Mesenchymal stem cell (in vitro differentiated cells and primary cell): ENCODE measurements around the gene PSME1.

Experiments
- DNase-seq: peaks from one replicate; pipeline ENCODE4 v3.0.0-alpha.2; 2013
- H2AFZ ChIP-seq: one replicate; pipeline ENCODE4 v1.6.1; 2013; ENCODE audit warnings: low read depth, mild to moderate bottlenecking, control low read depth, inconsistent platforms, low read length, moderate library complexity
- H2AK5ac ChIP-seq: 2 replicates; pipeline ENCODE4 v1.6.1; 2013; ENCODE audit warnings: low read length, moderate library complexity, mild to moderate bottlenecking, inconsistent platforms; ENCODE audit not compliant: severe bottlenecking
- H2BK120ac ChIP-seq: one replicate; pipeline ENCODE4 v1.6.1; 2013; ENCODE audit warnings: low read depth, mild to moderate bottlenecking, inconsistent platforms, low read length, moderate library complexity
- H2BK12ac ChIP-seq, 2 experiments: one replicate each; pipeline ENCODE4 v1.6.1; 2013; ENCODE audit warnings: inconsistent platforms in 2 of 2, low read length in 2 of 2, mild to moderate bottlenecking in 2 of 2, moderate library complexity in 2 of 2, control low read depth in 1 of 2
- H2BK15ac ChIP-seq: one replicate; pipeline ENCODE4 v1.6.1; 2013; ENCODE audit warnings: mild to moderate bottlenecking, low read depth, inconsistent platforms; ENCODE audit not compliant: poor library complexity, severe bottlenecking
- H2BK5ac ChIP-seq: 2 replicates; pipeline ENCODE4 v1.6.1; 2013; ENCODE audit warnings: low read depth, mild to moderate bottlenecking, low read length, control low read depth, inconsistent platforms; ENCODE audit not compliant: poor library complexity, severe bottlenecking
- H3K14ac ChIP-seq, 2 experiments: one replicate each; pipeline ENCODE4 v1.6.1; 2013; ENCODE audit warnings: inconsistent platforms in 2 of 2, low read length in 2 of 2, control low read depth in 1 of 2, mild to moderate bottlenecking in 1 of 2, moderate library complexity in 1 of 2
- H3K18ac ChIP-seq, 2 experiments: one replicate each; pipeline ENCODE4 v1.6.1; 2013; ENCODE audit warnings: inconsistent platforms in 2 of 2, low read length in 2 of 2, control low read depth in 1 of 2, low read depth in 1 of 2, mild to moderate bottlenecking in 1 of 2
- H3K23ac ChIP-seq, 2 experiments: one replicate each; pipeline ENCODE4 v1.6.1; 2013; ENCODE audit warnings: inconsistent platforms in 2 of 2, low read length in 2 of 2, mild to moderate bottlenecking in 2 of 2, moderate library complexity in 2 of 2, control low read depth in 1 of 2
- H3K27ac ChIP-seq: 2 replicates; pipeline ENCODE4 v1.5.1; 2013; ENCODE audit warnings: mild to moderate bottlenecking, moderate library complexity, low read length, control low read depth, inconsistent platforms; ENCODE audit not compliant: poor library complexity, severe bottlenecking
- H3K27me3 ChIP-seq, 2 experiments: 2 replicates each; pipeline versions ENCODE4 v1.6.1 to v1.7.0; 2013; ENCODE audit warnings: low read length in 2 of 2, mild to moderate bottlenecking in 2 of 2, moderate library complexity in 2 of 2, control low read depth in 1 of 2, inconsistent platforms in 1 of 2; ENCODE audit not compliant: control insufficient read depth in 1 of 2, insufficient read depth in 1 of 2
- H3K36me3 ChIP-seq, 2 experiments: 2 replicates each; pipeline versions ENCODE4 v1.6.1 to v1.7.0; 2013; ENCODE audit warnings: low read length in 2 of 2, control low read depth in 1 of 2, inconsistent platforms in 1 of 2, low read depth in 1 of 2, mild to moderate bottlenecking in 1 of 2; ENCODE audit not compliant: insufficient read depth in 2 of 2, control insufficient read depth in 1 of 2
- H3K4ac ChIP-seq, 2 experiments: one replicate each; pipeline ENCODE4 v1.6.1; 2013; ENCODE audit warnings: inconsistent platforms in 2 of 2, low read length in 2 of 2, mild to moderate bottlenecking in 2 of 2, moderate library complexity in 2 of 2, control low read depth in 1 of 2, low read depth in 1 of 2
- H3K4me1 ChIP-seq: 2 replicates; pipeline ENCODE4 v1.6.1; 2013; ENCODE audit warnings: low read depth, low read length, control low read depth; ENCODE audit not compliant: control insufficient read depth, insufficient read depth
- H3K4me2 ChIP-seq: 2 replicates; pipeline ENCODE4 v1.6.1; 2013; ENCODE audit warnings: low read length, mild to moderate bottlenecking, inconsistent platforms; ENCODE audit not compliant: poor library complexity, severe bottlenecking
- H3K4me3 ChIP-seq, 2 experiments: 2 replicates each; pipeline versions ENCODE4 v1.5.1 to v1.7.0; 2013; ENCODE audit warnings: low read length in 2 of 2, mild to moderate bottlenecking in 2 of 2, control low read depth in 1 of 2, low read depth in 1 of 2; ENCODE audit not compliant: insufficient read depth in 1 of 2
- H3K79me1 ChIP-seq: replicated peaks from 2 replicates; pipeline ENCODE4 v1.6.1; 2013; ENCODE audit warnings: mild to moderate bottlenecking, control low read depth, low read length, inconsistent platforms; ENCODE audit not compliant: poor library complexity, severe bottlenecking
- H3K9ac ChIP-seq: 2 replicates; pipeline ENCODE4 v1.7.0; 2013; ENCODE audit warnings: mild to moderate bottlenecking, low read length, moderate library complexity
- H3K9me3 ChIP-seq: 2 replicates; pipeline ENCODE4 v1.7.0; 2013; ENCODE audit warnings: mild to moderate bottlenecking, low read length; ENCODE audit not compliant: control insufficient read depth
- H4K8ac ChIP-seq: one replicate; pipeline ENCODE4 v1.6.1; 2013; ENCODE audit warnings: inconsistent platforms, mild to moderate bottlenecking, low read length, moderate library complexity
- H4K91ac ChIP-seq: one replicate; pipeline ENCODE4 v1.6.1; 2013; ENCODE audit warnings: mild to moderate bottlenecking, low read length, inconsistent platforms
- WGBS: methylation state at CpG from one replicate; pipeline ENCODE4 v1.1.7; 2013; ENCODE audit warnings: mixed read lengths; 5-methylcytosine and 5-hydroxymethylcytosine counted together

Gene PSME1

DNA sequence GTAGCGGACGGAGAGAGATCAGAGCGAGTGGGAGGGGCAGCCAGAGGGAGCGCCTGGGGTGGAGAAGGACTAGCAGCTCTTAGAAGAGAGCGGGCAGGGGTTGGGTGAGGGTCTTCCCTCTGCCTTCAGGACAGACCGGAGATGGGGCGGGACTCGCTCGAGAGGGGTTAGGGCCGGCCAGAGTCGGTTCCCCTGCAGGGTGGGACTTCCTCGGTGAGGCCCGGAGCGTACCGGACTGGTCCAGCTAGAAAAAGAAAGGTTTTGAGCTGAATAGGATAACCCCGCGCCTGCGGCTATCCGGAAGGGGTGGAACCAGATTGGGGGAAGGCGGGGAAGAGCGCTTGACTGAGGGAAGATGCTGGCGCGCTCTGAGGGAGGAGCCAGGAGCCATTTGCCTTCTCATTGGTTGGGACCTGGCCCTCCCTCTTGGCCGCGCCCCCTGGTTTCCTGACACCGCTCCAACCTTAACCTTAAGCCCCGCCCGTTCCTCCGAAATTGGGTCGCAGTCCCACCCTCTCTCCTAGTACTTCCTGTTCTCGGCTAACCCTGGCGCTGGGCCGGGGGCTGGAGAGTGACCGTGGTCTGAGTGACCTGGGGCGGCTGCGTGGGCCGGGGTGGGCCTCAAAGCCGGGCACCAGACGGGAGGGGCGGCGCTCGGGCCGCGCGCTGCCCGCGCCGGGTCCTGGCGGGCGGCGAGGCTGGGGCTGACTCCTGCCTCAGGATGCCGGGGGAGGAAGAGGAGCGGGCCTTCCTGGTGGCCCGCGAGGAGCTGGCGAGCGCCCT lies 11.2 kb downstream of the PSME1 start, which contains the start of gene RNF31:
Gene RNF31 (plus strand): TSS at position 521 of the 783 bp plus-strand sequence. CDS start 201 bp downstream, at position 722.
- Histone ChIP-seq H3K23ac (peak within 1 kb of the TSS in 1 of 2 experiments; percentile 75), H2BK15ac (peak within 1 kb of the TSS; percentile 97), H3K14ac (peak within 1 kb of the TSS in 1 of 2 experiments; percentile 91), H3K27ac (peak within 1 kb of the TSS; percentile 81), H3K36me3 (peaks cover 37 to 57% of the 10 kb centered on the region in 2 experiments), H3K27me3 (no peaks in the 10 kb centered on the region), H3K9ac (peak within 1 kb of the TSS; percentile 94), H2AK5ac (peak within 1 kb of the TSS; percentile 10), H2BK120ac (peak within 1 kb of the TSS; percentile 67), H3K4me3 (peak within 1 kb of the TSS; percentile 92 to 96), H4K8ac (peak within 1 kb of the TSS; percentile 85), H2BK5ac (no peak within 1 kb of the TSS), H2AFZ (peak within 1 kb of the TSS; percentile 43), H3K4me2 (peak within 1 kb of the TSS; percentile 96), H3K79me1 (peaks cover 39% of the 10 kb centered on the region), H2BK12ac (peak within 1 kb of the TSS; percentile 44 to 55), H3K4ac (peak within 1 kb of the TSS; percentile 89 to 96), H3K18ac (peak within 1 kb of the TSS; percentile 87 to 88), H3K9me3 (no peaks in the 10 kb centered on the region), H3K4me1 (peaks cover 18% of the 10 kb centered on the region), H4K91ac (peak within 1 kb of the TSS; percentile 66)
- peak; percentile 98 for DNase-seq
- WGBS, result under 1% methylated on average over 50 of the region's 57 CpGs

DNA sequence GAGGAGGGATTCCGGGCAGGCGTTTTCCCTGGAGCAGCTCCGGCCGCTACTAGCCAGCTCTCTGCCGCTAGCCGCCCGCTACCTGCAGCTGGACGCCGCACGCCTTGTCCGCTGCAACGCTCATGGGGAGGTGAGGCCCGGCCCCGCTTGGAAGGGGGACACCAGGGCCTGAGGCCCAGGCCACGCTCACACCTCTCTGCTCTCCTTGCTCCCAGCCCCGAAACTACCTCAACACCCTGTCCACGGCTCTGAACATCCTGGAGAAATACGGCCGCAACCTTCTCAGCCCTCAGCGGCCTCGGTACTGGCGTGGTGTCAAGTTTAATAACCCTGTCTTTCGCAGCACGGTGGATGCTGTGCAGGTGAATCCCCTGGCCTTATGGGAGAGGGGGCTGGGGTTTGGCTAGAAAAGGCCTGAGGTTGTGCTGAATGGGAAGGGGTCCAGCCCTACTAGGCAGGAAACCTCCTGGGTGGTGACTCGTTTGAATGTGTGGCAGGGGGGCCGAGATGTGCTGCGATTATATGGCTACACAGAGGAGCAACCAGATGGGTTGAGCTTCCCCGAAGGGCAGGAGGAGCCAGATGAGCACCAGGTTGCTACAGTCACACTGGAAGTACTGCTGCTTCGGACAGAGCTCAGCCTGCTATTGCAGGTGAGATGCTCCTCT lies 11.9 kb downstream of the PSME1 start:
- Histone ChIP-seq H4K91ac (no peak overlapping the region), H3K18ac (peak overlapping the region; percentile 55 to 77), H2AK5ac (peak overlapping the region; percentile 10), H3K23ac (peak overlapping the region in 1 of 2 experiments; percentile 46), H3K36me3 (peaks cover 37 to 60% of the 10 kb centered on the region in 2 experiments), H2BK120ac (peak overlapping the region; percentile 67), H3K14ac (peak overlapping the region in 1 of 2 experiments; percentile 91), H2BK12ac (peak overlapping the region in 1 of 2 experiments; percentile 55), H3K27me3 (no peaks in the 10 kb centered on the region), H3K9ac (peak overlapping the region; percentile 94), H3K4ac (peak overlapping the region; percentile 89 to 96), H3K4me2 (peak overlapping the region; percentile 96), H2BK15ac (peak overlapping the region; percentile 31), H2AFZ (peak overlapping the region; percentile 42), H3K4me3 (peak overlapping the region; percentile 92 to 96), H3K27ac (peak overlapping the region; percentile 3), H3K79me1 (peaks cover 37% of the 10 kb centered on the region), H3K4me1 (peaks cover 17% of the 10 kb centered on the region), H2BK5ac (no peak overlapping the region), H3K9me3 (no peaks in the 10 kb centered on the region), H4K8ac (peak overlapping the region; percentile 76)
- no peak for DNase-seq
- 8% methylated on average over 25 of the region's 29 CpGs for WGBS

DNA sequence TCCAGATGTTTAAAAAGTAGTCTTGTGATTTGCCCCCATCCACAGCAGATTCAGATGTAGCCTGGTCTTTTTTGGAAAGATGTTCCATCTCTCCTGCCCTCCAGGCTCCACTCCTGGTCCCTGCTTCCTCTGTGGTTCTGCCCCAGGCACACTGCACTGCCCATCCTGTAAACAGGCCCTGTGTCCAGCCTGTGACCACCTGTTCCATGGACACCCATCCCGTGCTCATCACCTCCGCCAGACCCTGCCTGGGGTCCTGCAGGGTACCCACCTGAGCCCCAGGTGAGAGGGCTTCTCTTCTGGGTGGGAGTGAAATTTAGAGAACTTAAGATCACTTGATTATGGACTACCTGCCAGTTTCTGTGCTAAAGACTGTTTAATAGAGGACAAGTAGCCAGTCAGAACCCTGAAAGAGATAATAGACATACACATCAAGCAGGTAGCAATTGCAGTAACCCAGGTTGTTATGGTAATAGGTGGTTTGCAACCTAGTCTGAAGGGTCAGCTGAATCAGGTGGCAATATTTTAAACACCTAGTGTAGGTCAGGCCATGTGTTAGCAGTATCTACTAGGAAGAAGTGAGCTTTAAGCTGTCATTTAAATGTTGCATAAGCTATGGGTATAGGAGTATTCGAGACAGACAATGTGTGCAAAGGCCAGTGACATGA lies 13.4 kb downstream of the PSME1 start:
- H2AFZ ChIP-seq, result no peak overlapping the region
- H2BK15ac ChIP-seq, result no peak overlapping the region
- H2BK120ac ChIP-seq, result no peak overlapping the region
- H3K27me3 ChIP-seq, result no peaks in the 10 kb centered on the region
- H2BK12ac ChIP-seq, result no peak overlapping the region
- peak overlapping the region in 1 of 2 experiments; percentile 28 for H3K23ac ChIP-seq
- H3K14ac ChIP-seq, result no peak overlapping the region
- H3K27ac ChIP-seq, result no peak overlapping the region
- H2AK5ac ChIP-seq, result no peak overlapping the region
- no peak overlapping the region for H3K4me3 ChIP-seq
- peaks cover 31 to 50% of the 10 kb centered on the region in 2 experiments for H3K36me3 ChIP-seq
- H4K91ac ChIP-seq, result no peak overlapping the region
- H3K4ac ChIP-seq, result no peak overlapping the region
- H3K4me1 ChIP-seq, result peaks cover 15% of the 10 kb centered on the region
- WGBS, result 94% methylated on average over 3 of the region's 3 CpGs
- no peak overlapping the region for H4K8ac ChIP-seq
- H3K4me2 ChIP-seq, result no peak overlapping the region
- H3K9me3 ChIP-seq, result no peaks in the 10 kb centered on the region
- H3K79me1 ChIP-seq, result peaks cover 28% of the 10 kb centered on the region
- no peak for DNase-seq
- H3K18ac ChIP-seq, result no peak overlapping the region
- no peak overlapping the region for H3K9ac ChIP-seq
- H2BK5ac ChIP-seq, result no peak overlapping the region
